NCI-H2171 treated with DMSO at 0.1 percent for 48 hours (cell line): Measurements from ENCODE around the gene SMTNL1.
A peak's percentile ranks its signal among the peaks of the same experiment; 100 is the strongest.

Experiments
- DNase-seq: peaks from one replicate; lab custom pipeline; 2025; lab: John Stamatoyannopoulos, UW

Gene SMTNL1

GRCh38 chr11:57536947-57537619 lies at the start of gene SMTNL1:
SMTNL1 (plus strand) TSS chr11:57537595; CDS start chr11:57542643, 5,048 bp downstream.
- DNase-seq, result no peak

DNA sequence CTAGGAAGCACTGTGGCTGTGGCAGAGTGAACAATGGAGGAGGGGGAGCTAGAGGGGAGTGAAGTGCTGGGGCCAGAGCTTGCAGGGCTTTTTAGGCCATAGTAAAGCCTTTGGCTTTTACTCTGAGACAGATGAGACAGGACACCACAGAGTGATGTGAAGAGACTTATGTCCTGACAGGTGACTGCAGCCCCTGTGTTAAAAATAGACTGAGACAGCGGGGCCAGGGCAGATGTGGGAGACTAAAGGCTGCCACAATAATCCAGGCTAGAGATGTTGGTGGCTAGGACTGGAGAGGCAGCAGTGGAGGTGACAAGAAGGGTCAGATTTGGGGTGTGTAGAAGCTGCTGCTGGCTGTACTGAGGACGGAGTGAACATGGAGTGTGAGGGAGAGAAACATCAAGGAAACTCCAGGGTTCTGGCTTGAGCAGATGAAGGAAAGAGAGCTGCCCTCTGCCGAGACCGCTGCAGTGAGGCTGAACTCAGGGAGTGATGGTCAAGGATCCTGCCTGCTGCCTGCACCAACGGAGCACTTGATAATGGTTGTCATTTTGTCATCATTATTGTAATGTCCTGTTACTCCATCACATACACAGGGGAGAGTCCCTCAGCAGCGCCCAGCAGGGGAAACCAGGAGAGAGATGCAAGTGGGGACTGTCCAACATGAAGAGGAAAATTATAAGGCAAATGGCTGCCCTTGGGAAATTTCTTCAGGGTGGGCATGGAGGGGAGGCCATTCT lies 49.3 kb upstream of the SMTNL1 start:
- no peak for DNase-seq

DNA sequence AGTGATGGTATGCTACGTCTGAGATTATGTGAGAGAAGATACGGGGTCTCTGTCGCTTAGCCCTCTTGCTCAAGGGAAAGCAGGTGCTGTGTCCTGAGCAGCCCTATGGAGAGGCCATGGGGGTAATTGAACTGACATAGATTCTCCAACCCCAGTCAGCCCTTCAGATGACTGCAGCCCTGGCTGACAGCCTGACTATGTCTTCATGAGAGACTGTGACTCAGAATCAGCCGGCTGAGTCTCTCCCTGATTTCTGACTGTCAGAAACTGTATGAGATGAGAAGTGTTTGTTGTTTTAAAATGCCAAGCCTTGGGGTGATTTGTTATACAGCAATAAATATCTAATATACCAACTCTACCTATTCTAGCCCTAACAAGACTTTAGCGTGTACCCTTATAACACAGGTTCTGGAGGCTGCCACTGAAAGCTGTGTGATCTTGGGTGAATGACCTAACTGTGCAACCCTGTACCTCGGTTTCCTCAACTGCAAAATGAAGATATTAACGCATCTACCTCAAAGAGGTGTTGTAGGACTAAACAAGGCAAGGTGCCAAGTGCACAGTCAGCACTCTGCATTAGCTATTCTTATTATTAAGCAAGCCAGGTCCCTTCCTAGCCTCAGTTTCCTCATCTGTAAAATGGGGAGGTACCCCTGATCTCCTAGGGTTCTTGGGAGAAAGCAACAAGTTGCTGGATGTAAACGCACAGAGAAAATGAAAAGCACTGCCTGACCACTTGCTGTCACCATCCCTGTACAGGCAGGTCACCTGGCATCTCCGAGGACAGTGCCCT lies 46.7 kb upstream of the SMTNL1 start:
- DNase-seq, result no peak

DNA sequence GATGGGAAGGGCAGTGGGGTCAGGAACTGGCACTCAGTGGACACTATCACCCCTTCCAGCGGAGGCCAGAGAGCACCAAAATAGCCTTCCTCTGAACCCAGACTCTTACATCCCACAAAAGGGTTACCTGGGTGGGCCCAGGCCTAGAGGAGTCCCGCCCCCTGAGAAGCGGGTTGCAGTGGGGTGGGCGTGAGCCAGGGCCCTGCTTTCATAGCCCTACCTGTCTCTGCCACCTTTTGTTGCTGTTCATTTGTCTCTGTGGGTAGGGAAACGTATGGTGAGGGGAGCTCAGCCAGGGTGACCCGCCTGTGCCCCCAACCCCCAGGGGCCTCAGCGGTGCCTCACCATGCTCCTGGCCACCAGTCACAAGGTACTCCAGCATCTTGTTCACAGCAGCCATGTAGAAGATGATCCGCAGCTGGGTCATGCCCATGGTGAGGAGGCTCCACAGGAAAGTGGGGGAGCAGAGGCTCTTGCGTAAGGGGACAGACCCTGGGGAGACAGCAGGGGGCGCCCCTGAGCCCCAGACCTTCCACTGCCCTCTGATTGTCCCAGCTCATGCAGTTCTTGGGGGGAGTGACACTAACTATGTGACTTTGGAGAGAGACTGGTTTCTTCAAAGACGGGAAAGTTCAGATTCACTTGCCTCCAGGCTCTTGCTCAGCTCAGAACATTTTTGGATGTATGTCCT lies 45.9 kb upstream of the SMTNL1 start:
- DNase-seq, result peak; percentile 11

DNA sequence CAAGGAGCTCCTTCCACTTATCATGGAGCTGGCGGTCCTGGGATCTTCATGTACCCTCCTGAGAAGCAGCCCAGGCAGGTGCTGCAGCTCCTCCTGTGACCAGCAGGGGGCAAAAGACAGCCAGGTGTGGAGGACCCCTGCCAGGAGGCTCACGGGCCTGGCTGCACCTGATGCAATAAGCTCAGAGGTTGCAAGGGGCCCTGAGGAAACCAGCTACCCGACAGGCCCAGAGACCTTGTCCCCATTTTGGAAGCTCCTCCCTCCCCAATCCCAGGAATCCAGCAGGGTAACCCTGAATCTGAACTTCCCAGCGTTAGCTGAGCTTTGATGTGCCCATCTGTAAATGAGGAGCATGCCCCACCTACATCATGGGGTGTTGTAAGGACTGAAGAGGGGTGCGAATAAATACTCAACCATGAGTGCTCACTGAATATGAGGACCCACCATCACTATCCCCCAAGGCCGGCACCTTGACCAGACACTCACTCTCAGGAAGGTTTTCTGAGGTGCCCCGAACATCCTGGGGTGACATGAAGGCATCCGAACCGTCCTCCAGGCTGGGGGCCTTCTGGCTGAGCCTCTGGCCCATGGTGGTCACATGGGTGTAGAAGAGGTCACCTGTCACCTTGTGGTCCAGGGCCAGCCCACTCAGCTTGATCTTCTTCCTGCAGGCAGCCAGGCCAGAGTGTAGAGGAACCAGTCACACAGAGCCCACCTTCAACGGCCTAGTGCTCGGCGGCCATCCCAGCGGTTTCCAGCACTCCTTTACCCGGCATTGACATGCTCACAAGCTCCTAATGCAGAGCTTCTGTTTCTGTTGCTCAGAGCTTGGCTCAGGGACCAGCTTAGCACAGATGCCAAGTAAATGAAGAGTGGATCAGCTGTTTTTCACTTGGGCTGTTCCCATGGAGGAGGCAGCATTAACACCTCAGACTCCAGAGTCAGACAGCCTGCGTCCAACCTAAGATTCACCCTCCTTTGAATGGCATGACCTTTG lies 43.6 kb upstream of the SMTNL1 start:
- peak; percentile 66 for DNase-seq

DNA sequence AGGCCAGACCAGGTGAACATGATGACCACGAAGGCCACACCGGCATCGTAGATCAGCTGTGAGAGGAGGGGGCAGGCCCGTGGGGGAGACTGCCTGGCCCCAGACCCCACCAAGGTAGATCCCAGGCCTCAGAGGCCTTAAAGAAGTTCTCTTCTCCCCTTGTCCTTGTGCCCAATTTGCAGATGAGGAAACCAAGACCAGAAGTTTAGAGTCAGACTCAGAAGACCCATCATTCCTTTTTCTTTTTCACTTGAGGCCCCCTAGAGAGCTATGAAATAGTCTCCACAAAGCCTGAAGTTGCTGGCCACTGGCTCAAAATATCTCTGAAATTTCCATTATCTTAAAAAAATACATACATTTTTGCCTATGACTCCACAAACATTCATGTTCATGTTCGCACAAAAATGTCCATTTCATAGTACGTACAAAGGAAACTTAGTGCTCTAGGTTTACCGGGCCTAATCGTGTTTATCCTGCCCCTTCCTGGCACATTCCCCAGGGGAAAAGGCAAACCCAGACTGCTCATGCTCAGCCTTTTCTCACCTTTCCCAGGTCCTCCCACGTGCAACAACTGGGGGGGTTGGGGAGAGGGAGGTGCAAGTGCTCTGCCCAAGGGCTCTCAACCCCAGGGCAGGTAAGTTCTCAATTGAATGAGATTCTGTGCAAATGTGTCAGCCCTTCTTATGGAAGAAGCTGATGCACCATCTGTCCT lies 41.1 kb upstream of the SMTNL1 start:
- DNase-seq, result peak; percentile 35

GRCh38 chr11:57497303-57498247 lies 39.8 kb upstream of the SMTNL1 start:
- no peak for DNase-seq

DNA sequence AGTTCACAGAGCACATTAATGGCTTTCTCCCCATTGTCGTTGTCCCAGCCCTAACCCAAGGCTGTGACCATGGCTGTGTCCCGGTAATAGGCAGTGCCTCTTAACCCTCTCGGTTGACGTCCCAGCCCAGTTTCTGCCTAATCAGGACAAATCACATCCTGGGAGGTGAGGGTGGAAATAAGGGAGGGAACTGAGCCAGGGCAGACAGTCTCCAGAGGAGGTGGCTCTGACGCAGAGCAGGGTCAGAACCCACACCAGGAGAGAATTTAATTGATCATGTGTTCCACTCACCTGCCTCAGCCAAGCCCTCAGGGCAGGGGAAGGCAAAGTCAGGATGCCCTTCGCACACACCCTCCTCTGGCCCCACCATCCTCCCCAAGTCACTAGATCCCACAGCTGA lies 38.9 kb upstream of the SMTNL1 start:
- DNase-seq, result no peak

DNA sequence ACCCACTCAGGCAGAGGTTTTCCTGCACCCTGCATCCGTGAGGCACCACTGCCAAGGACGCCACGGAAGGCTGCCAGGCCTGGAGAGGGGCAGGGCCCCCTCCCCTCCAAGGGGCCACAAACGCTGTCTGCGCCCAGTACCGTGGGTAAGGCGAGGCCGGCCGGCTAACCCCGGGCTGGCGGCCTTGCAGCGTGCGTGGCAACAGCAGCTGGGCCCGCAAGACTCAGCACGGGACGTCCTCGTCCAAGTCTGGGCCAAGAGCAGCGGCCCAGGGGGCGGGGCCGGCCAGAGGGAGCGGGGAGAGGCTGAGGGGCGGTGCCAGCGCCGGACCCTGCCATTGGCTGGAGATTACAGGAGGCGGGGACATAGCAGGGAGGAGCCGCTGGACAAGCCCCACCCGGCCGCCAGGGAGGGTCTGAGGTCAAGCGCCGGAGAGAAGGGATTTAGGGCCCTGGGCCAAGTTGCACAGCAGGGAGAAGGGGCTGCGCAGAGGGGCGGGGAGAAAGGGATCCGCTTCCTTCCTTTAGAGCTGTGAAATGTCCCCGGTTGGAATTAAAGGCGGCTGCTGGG lies 37.9 kb upstream of the SMTNL1 start:
- DNase-seq, result peak; percentile 90

GRCh38 chr11:57499983-57500461 lies 37.4 kb upstream of the SMTNL1 start:
- DNase-seq, result peak; percentile 29

- DNase-seq, result no peak
Observed at GRCh38 chr11:57500515-57500914, 36.9 kb upstream of the SMTNL1 start.

GRCh38 chr11:57500926-57501325 lies 36.5 kb upstream of the SMTNL1 start:
- no peak for DNase-seq

DNA sequence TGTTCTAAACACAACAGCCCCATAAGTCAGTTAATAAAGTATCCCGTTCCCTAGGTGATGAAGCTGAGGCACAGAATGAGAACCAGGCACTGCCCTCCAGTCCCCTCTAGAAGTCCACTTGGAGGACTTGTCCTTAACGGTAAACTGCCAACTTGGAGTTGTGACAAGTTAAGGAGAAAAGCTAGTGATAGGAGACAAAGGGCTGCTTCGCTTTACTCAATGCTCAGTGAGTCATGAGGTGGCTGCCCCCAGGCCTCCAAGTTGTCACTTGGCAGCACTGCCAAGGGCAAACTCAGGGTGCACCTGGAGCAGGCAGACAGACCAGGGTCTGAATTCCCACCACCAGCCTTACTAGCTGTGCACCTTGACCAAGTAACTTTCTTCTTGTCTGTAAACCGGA lies 35.4 kb upstream of the SMTNL1 start:
- DNase-seq, result no peak

GRCh38 chr11:57502376-57502775 lies 35.0 kb upstream of the SMTNL1 start:
- no peak for DNase-seq

GRCh38 chr11:57502870-57503269 lies 34.5 kb upstream of the SMTNL1 start:
- no peak for DNase-seq

DNA sequence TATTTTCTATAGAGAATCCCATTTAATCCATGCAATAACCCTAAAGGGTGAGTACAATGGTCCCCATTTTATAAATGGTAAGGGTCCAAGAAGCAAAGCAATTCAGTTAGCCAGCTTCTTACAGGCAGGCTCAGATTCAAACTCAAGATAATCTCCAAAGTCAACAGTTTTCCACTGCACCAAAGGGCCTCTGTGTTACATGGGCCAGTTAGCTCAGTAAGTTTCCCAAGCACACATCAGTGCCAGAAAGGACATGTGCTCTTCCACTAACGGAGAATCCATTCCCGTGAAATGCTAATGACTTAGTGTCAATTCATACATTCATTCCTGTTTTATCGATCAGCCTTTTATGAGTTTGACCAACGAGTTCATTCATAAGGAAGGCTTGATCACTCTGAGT lies 32.9 kb upstream of the SMTNL1 start:
- no peak for DNase-seq

GRCh38 chr11:57506522-57506921 lies 30.9 kb upstream of the SMTNL1 start:
- DNase-seq, result no peak

DNA sequence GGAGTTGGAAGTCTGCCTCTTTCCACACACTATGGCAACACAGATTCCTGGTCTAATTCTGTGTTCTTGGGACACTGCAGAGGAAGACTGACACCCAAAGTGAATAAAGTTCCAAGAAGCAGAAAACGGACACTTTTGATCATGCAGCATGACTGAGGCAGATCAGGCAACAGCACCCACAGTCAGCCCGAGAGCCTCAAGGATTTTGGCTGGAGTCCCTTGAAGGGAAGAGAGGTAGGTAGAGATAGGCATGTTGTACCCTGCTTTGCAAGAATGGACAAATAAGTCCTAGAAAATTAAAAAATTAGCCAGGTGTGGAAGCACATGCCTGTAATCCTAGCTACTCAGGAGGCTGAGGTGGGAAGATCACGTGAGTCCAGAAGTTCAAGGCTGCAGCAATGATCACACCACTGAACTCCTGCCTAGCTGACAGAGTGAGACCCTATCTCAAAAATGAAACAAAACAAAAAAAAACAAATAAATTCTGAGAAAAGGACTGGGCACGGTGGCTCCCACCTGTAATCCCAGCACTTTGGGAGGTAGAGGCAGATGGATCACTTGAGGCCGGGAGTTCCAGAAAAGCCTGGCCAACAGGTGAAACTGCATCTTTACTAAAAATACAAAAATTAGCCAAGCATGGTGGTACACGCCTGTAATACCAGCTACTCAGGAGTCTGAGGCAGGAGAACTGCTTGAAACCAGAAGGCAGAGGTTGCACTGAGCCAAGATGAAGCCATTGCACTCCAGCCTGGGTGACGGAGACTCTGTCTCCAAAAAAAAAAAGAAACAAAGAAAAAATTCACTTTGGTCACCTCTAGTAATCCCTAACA lies 28.8 kb upstream of the SMTNL1 start:
- no peak for DNase-seq
